AG10803 (cell line): ENCODE measurements around the gene MED23.
"Not testable (repeated sequence)": the region's sequence is repeated elsewhere in the genome, so short reads cannot be mapped to it uniquely, and the experiment has no call there.

Experiments
- DNase-seq: peaks from one replicate; pipeline ENCODE4 v3.0.0; 2010; ENCODE audit warnings: low read depth
- H3K4me3 ChIP-seq: 2 replicates; pipeline ENCODE4 v1.5.1; 2011; ENCODE audit warnings: mild to moderate bottlenecking, low read length, control low read depth
- CTCF ChIP-seq: conservative IDR thresholded peaks from 2 replicates; pipeline ENCODE4 v1.5.1; 2011; ENCODE audit warnings: mild to moderate bottlenecking, low read length, control low read depth, inconsistent platforms

MED23 gene

GRCh38 chr6:131548441-131548840 lies 79.6 kb downstream of the MED23 start:
- H3K4me3 ChIP-seq = no peak overlapping the region
- no peak for DNase-seq
- TF ChIP-seq CTCF = no peak

- H3K4me3 ChIP-seq = no peak overlapping the region
- DNase-seq = no peak
- TF ChIP-seq CTCF = no peak
These were observed 80.6 kb downstream of the MED23 start for GRCh38 chr6:131547488-131547887.

- TF ChIP-seq CTCF = no peak
- no peak for DNase-seq
- no peak overlapping the region for H3K4me3 ChIP-seq
These were observed 82.7 kb downstream of the MED23 start for GRCh38 chr6:131545317-131545716.

GRCh38 chr6:131538615-131539014 lies 89.4 kb downstream of the MED23 start:
- not testable (repeated sequence) for DNase-seq, H3K4me3 ChIP-seq

GRCh38 chr6:131532580-131533039 lies 95.4 kb downstream of the MED23 start:
- no peak for DNase-seq
- H3K4me3 ChIP-seq = no peak overlapping the region
- no peak for TF ChIP-seq CTCF

- not testable (repeated sequence) for DNase-seq, H3K4me3 ChIP-seq
These were observed 96.4 kb downstream of the MED23 start for GRCh38 chr6:131531681-131532080.

GRCh38 chr6:131530936-131531335 lies 97.1 kb downstream of the MED23 start:
- DNase-seq, H3K4me3 ChIP-seq: not testable (repeated sequence)

GRCh38 chr6:131524695-131525336 lies 103.2 kb downstream of the MED23 start:
- no peak overlapping the region for H3K4me3 ChIP-seq
- no peak for TF ChIP-seq CTCF
- no peak for DNase-seq

- TF ChIP-seq CTCF = no peak
- no peak for DNase-seq
- H3K4me3 ChIP-seq = no peak overlapping the region
These were observed 103.9 kb downstream of the MED23 start for GRCh38 chr6:131523988-131524673.
